HL-60 (cell line): ENCODE measurements around the gene TBC1D12.

Experiments
- DNase-seq, 2 experiments: peaks; one replicate each; pipeline ENCODE4 v3.0.0-alpha.2; 2010 to 2020; ENCODE audit warnings: low read depth in 1 of 2, low spot score in 1 of 2
- H3K27ac ChIP-seq: fragments of 250-450 bp; sonication (Bioruptor Pico); replicated peaks from 2 replicates; pipeline ENCODE4 v1.5.1; 2020; ENCODE audit warnings: mild to moderate bottlenecking, moderate library complexity
- H3K27me3 ChIP-seq: fragments of 250-450 bp; sonication (Bioruptor Pico); 2 replicates; pipeline ENCODE4 v1.5.1; 2021; ENCODE audit warnings: mild to moderate bottlenecking, moderate library complexity; ENCODE audit not compliant: insufficient read depth, poor library complexity, severe bottlenecking
- H3K4me3 ChIP-seq: replicated peaks from 2 replicates; pipeline ENCODE4 v1.5.1; 2011; ENCODE audit warnings: mild to moderate bottlenecking, control low read depth, low read length; ENCODE audit not compliant: insufficient read depth
- GABPA ChIP-seq: IDR thresholded peaks from 2 replicates; pipeline ENCODE4 v1.6.1; 2012; ENCODE audit warnings: low read depth
- POLR2AphosphoS5 ChIP-seq: IDR thresholded peaks from 2 replicates; pipeline ENCODE4 v1.6.1; 2012; ENCODE audit warnings: low read depth
- REST ChIP-seq: IDR thresholded peaks from 2 replicates; pipeline ENCODE4 v1.6.1; 2012; ENCODE audit warnings: low read depth; ENCODE audit not compliant: insufficient replicate concordance
- SPI1 ChIP-seq: IDR thresholded peaks from 2 replicates; pipeline ENCODE4 v1.6.1; 2012; ENCODE audit warnings: low read depth, mild to moderate bottlenecking, borderline replicate concordance
- TF ChIP-seq, protein P1 (sequence below): IDR thresholded peaks from one replicate; pipeline ENCODE4 v1.5.1; 2011; ENCODE audit warnings: low read length, control low read depth, inconsistent platforms; ENCODE audit not compliant: insufficient read depth

Gene TBC1D12

DNA sequence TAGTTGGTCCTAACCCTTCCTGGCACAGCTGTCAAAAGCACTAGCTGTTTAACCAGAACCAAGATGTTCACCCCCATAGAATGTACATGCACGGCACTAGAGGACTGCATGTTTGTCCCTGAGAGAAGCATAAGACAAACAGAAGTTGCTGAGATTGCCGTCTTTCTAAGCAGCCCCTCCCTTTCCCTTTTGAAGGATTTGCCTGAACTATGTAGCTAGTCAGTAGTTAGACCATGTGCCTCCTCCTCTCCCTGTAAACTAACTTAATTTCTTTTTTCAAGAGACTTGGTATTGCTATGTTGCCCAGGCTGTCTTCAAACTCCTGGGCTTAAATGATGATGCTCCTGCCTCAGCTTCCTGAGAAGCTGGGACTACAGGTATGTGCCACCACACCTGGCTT lies 40.7 kb downstream of the TBC1D12 start:
- no peak for DNase-seq
- Histone ChIP-seq H3K27me3 (no peaks in the 10 kb centered on the region), H3K4me3 (no peak overlapping the region), H3K27ac (no peak overlapping the region)
- TF ChIP-seq, protein P1, sequence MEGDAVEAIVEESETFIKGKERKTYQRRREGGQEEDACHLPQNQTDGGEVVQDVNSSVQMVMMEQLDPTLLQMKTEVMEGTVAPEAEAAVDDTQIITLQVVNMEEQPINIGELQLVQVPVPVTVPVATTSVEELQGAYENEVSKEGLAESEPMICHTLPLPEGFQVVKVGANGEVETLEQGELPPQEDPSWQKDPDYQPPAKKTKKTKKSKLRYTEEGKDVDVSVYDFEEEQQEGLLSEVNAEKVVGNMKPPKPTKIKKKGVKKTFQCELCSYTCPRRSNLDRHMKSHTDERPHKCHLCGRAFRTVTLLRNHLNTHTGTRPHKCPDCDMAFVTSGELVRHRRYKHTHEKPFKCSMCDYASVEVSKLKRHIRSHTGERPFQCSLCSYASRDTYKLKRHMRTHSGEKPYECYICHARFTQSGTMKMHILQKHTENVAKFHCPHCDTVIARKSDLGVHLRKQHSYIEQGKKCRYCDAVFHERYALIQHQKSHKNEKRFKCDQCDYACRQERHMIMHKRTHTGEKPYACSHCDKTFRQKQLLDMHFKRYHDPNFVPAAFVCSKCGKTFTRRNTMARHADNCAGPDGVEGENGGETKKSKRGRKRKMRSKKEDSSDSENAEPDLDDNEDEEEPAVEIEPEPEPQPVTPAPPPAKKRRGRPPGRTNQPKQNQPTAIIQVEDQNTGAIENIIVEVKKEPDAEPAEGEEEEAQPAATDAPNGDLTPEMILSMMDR, result no peak
- TF ChIP-seq POLR2AphosphoS5, result no peak
- no peak for TF ChIP-seq REST
- TF ChIP-seq SPI1, result no peak
- no peak for TF ChIP-seq GABPA

GRCh38 chr10:94443549-94443948 lies 41.2 kb downstream of the TBC1D12 start:
- Histone ChIP-seq H3K27me3 (no peaks in the 10 kb centered on the region), H3K4me3 (no peak overlapping the region), H3K27ac (no peak overlapping the region)
- no peak for TF ChIP-seq REST
- TF ChIP-seq SPI1, result no peak
- DNase-seq, result no peak

- H3K27me3 ChIP-seq, result no peaks in the 10 kb centered on the region
- TF ChIP-seq REST, result no peak
- TF ChIP-seq POLR2AphosphoS5, result no peak
- TF ChIP-seq, protein P1, result no peak
- TF ChIP-seq GABPA, result no peak
- no peak for TF ChIP-seq SPI1
- H3K4me3 ChIP-seq, result no peak overlapping the region
- H3K27ac ChIP-seq, result no peak overlapping the region
- no peak for DNase-seq
Observed at GRCh38 chr10:94450782-94451181, 48.4 kb downstream of the TBC1D12 start.
